H9 (cell line): Measurements from ENCODE around the gene C19orf73. TPM values are rescaled to one million over a fixed set of nuclear protein-coding genes. Genes with fewer than 3 reads are reported as not detected.

Experiments used
- DNase-seq: peaks from one replicate; pipeline ENCODE4 v3.0.0-alpha.2; 2017
- H2AFZ ChIP-seq: one replicate; pipeline ENCODE4 v1.6.1; 2013; ENCODE audit warnings: mild to moderate bottlenecking, low read length, control low read depth, moderate library complexity
- H2AK5ac ChIP-seq: 2 replicates; pipeline ENCODE4 v1.6.1; 2013; ENCODE audit warnings: low read length, control low read depth, mixed read lengths; ENCODE audit not compliant: insufficient read length
- H2BK120ac ChIP-seq: one replicate; pipeline ENCODE4 v1.6.1; 2013; ENCODE audit warnings: low read depth, mild to moderate bottlenecking, low read length, control low read depth, inconsistent platforms; ENCODE audit not compliant: poor library complexity, severe bottlenecking
- H2BK12ac ChIP-seq: 2 replicates; pipeline ENCODE4 v1.6.1; 2013; ENCODE audit warnings: low read length, control low read depth, mixed read lengths, low read depth; ENCODE audit not compliant: insufficient read length
- H2BK15ac ChIP-seq: 2 replicates; pipeline ENCODE4 v1.6.1; 2013; ENCODE audit warnings: low read depth, low read length, control low read depth
- H2BK20ac ChIP-seq: one replicate; pipeline ENCODE4 v1.6.1; 2013; ENCODE audit warnings: low read depth, mild to moderate bottlenecking, low read length, control low read depth, inconsistent platforms; ENCODE audit not compliant: poor library complexity, severe bottlenecking
- H2BK5ac ChIP-seq: 2 replicates; pipeline ENCODE4 v1.6.1; 2013; ENCODE audit warnings: low read length, control low read depth, mixed read lengths; ENCODE audit not compliant: insufficient read length
- H3K14ac ChIP-seq: 2 replicates; pipeline ENCODE4 v1.6.1; 2013; ENCODE audit warnings: low read length, control low read depth; ENCODE audit not compliant: insufficient read depth
- H3K18ac ChIP-seq: 2 replicates; pipeline ENCODE4 v1.6.1; 2013; ENCODE audit warnings: low read depth, mild to moderate bottlenecking, mixed read lengths, low read length, control low read depth; ENCODE audit not compliant: insufficient read length
- H3K23ac ChIP-seq: 2 replicates; pipeline ENCODE4 v1.6.1; 2013; ENCODE audit warnings: low read length, control low read depth, mixed read lengths, low read depth; ENCODE audit not compliant: insufficient read length
- H3K23me2 ChIP-seq: 2 replicates; pipeline ENCODE4 v1.6.1; 2013; ENCODE audit warnings: low read depth, mild to moderate bottlenecking, mixed read lengths, low read length, control low read depth; ENCODE audit not compliant: insufficient read length, poor library complexity, severe bottlenecking
- H3K27ac ChIP-seq: 2 replicates; pipeline ENCODE4 v1.5.1; 2013; ENCODE audit warnings: low read length, control low read depth, mixed read lengths, low read depth; ENCODE audit not compliant: insufficient read length
- H3K27me3 ChIP-seq: 2 replicates; pipeline ENCODE4 v1.6.1; 2013; ENCODE audit warnings: low read length, control low read depth, inconsistent platforms; ENCODE audit not compliant: insufficient read depth
- H3K4ac ChIP-seq: 2 replicates; pipeline ENCODE4 v1.6.1; 2013; ENCODE audit warnings: low read depth, mild to moderate bottlenecking, control low read depth, inconsistent platforms, low read length, moderate library complexity
- H3K4me1 ChIP-seq: 2 replicates; pipeline ENCODE4 v1.6.1; 2013; ENCODE audit warnings: low read length, control low read depth, inconsistent platforms; ENCODE audit not compliant: insufficient read depth
- H3K4me2 ChIP-seq: 2 replicates; pipeline ENCODE4 v1.6.1; 2013; ENCODE audit warnings: low read length, control low read depth, mixed read lengths; ENCODE audit not compliant: insufficient read length, insufficient read depth
- H3K56ac ChIP-seq: 2 replicates; pipeline ENCODE4 v1.6.1; 2013; ENCODE audit warnings: low read depth, mild to moderate bottlenecking, mixed read lengths, low read length, control low read depth; ENCODE audit not compliant: insufficient read length
- H3K79me1 ChIP-seq: 2 replicates; pipeline ENCODE4 v1.6.1; 2013; ENCODE audit warnings: low read depth, mild to moderate bottlenecking, moderate library complexity, low read length, control low read depth, inconsistent platforms; ENCODE audit not compliant: insufficient read depth, poor library complexity, severe bottlenecking
- H3K79me2 ChIP-seq: 2 replicates; pipeline ENCODE4 v1.6.1; 2013; ENCODE audit warnings: low read length, control low read depth, inconsistent platforms; ENCODE audit not compliant: insufficient read depth
- H3K9ac ChIP-seq: 2 replicates; pipeline ENCODE4 v1.6.1; 2013; ENCODE audit warnings: low read length, control low read depth, mixed read lengths; ENCODE audit not compliant: insufficient read length; ENCODE audit errors: extremely low read depth
- H3K9me3 ChIP-seq: one replicate; pipeline ENCODE4 v1.6.1; 2013; ENCODE audit warnings: low read depth, low read length, inconsistent platforms; ENCODE audit not compliant: control insufficient read depth
- H3T11ph ChIP-seq: one replicate; pipeline ENCODE4 v1.6.1; 2013; ENCODE audit warnings: mild to moderate bottlenecking, low read length, control low read depth, inconsistent platforms
- H4K20me1 ChIP-seq: one replicate; pipeline ENCODE4 v1.6.1; 2013; ENCODE audit not compliant: control insufficient read depth, insufficient read length, insufficient read depth
- H4K5ac ChIP-seq: 2 replicates; pipeline ENCODE4 v1.6.1; 2013; ENCODE audit warnings: low read depth, mild to moderate bottlenecking, mixed read lengths, low read length, control low read depth; ENCODE audit not compliant: insufficient read length
- H4K8ac ChIP-seq: replicated peaks from 2 replicates; pipeline ENCODE4 v1.6.1; 2013; ENCODE audit warnings: low read length, control low read depth, mixed read lengths, low read depth; ENCODE audit not compliant: insufficient read length
- H4K91ac ChIP-seq: 2 replicates; pipeline ENCODE4 v1.6.1; 2013; ENCODE audit warnings: low read depth, mild to moderate bottlenecking, moderate library complexity, mixed read lengths, low read length, control low read depth; ENCODE audit not compliant: insufficient read length
- H3K27ac Mint-ChIP-seq, 3 experiments: 2 replicates in 2 of 3; 3 replicates in 1 of 3; pipeline ENCODE4 v1.8.0; 2020 to 2021; ENCODE audit warnings: mixed read lengths in 3 of 3, mild to moderate bottlenecking in 1 of 3, moderate library complexity in 1 of 3
- H3K27me3 Mint-ChIP-seq: 2 replicates; pipeline ENCODE4 v1.8.0; 2021; ENCODE audit warnings: low read depth, mild to moderate bottlenecking, moderate library complexity, mixed read lengths
- H3K36me3 Mint-ChIP-seq, 3 experiments: 2 replicates in 2 of 3; 3 replicates in 1 of 3; pipeline ENCODE4 v1.8.0; 2020 to 2021; ENCODE audit warnings: low read depth in 3 of 3, mixed read lengths in 3 of 3; ENCODE audit not compliant: insufficient read depth in 1 of 3
- H3K4me1 Mint-ChIP-seq, 2 experiments: 2 replicates each; pipeline ENCODE4 v1.8.0; 2020; ENCODE audit warnings: mixed read lengths in 2 of 2
- H3K4me3 Mint-ChIP-seq, 2 experiments: 2 replicates in 1 of 2; 3 replicates in 1 of 2; pipeline ENCODE4 v1.8.0; 2020 to 2021; ENCODE audit warnings: mild to moderate bottlenecking in 2 of 2, mixed read lengths in 2 of 2, moderate library complexity in 1 of 2
- H3K9me3 Mint-ChIP-seq, 2 experiments: 2 replicates in 1 of 2; 3 replicates in 1 of 2; pipeline ENCODE4 v1.8.0; 2020; ENCODE audit warnings: mild to moderate bottlenecking in 2 of 2, mixed read lengths in 2 of 2, moderate library complexity in 1 of 2
- CTCF ChIP-seq: fragments of 200-600 bp; sonication (generic); conservative IDR thresholded peaks from 3 replicates; pipeline ENCODE4 v1.8.0; 2021; ENCODE audit warnings: antibody characterized with exemption, mild to moderate bottlenecking
- WGBS: extraction: QIAGEN DNeasy Blood & Tissue Kit; methylation state at CpG from one replicate; pipeline ENCODE4 v1.1.7; 2013; ENCODE audit warnings: missing lambda C conversion rate, low lambda C conversion rate, mixed read lengths; ENCODE audit not compliant: insufficient read length; ENCODE audit errors: extremely low coverage; 5-methylcytosine and 5-hydroxymethylcytosine counted together
- total RNA-seq: library from RNA; stranded (reverse); gene quantifications from 2 replicates; pipeline ENCODE4 v1.2.1, GENCODE V29; 2021

C19orf73 gene
- total RNA-seq, 1 experiment from 2014 or later: 1.1 TPM

GRCh38 chr19:49091391-49092038 lies 27.4 kb downstream of the C19orf73 start:
- no CpG with 5 or more reads among the region's 17 CpGs for WGBS
- Histone ChIP-seq H3K27ac (no peak overlapping the region), H3K23ac (no peak overlapping the region), H2AFZ (no peak overlapping the region), H3K14ac (no peak overlapping the region), H3K56ac (no peak overlapping the region), H4K20me1 (no peaks in the 10 kb centered on the region), H3K23me2 (no peaks in the 10 kb centered on the region), H3K79me2 (peaks cover 21% of the 10 kb centered on the region), H3T11ph (no peak overlapping the region), H4K8ac (no peak overlapping the region), H2AK5ac (no peak overlapping the region), H2BK5ac (no peak overlapping the region), H3K27me3 (no peaks in the 10 kb centered on the region), H4K91ac (no peak overlapping the region), H3K9ac (no peak overlapping the region), H3K79me1 (peaks cover 8% of the 10 kb centered on the region), H2BK12ac (no peak overlapping the region), H2BK120ac (no peak overlapping the region), H2BK15ac (no peak overlapping the region), H3K4me2 (no peak overlapping the region), H3K18ac (no peak overlapping the region), H3K4me1 (peaks cover under 1% of the 10 kb centered on the region; the same call in 1 of the 2 replicates), H4K5ac (no peak overlapping the region), H2BK20ac (no peak overlapping the region), H3K4ac (no peak overlapping the region), H3K9me3 (no peaks in the 10 kb centered on the region)
- no peak overlapping the region for H3K4me3 Mint-ChIP-seq
- H3K27ac Mint-ChIP-seq: no peak overlapping the region
- H3K27me3 Mint-ChIP-seq: no peaks in the 10 kb centered on the region
- no peaks in the 10 kb centered on the region for H3K9me3 Mint-ChIP-seq
- TF ChIP-seq CTCF: no peak
- no peak for DNase-seq
- H3K4me1 Mint-ChIP-seq: peaks cover 6 to 7% of the 10 kb centered on the region in 2 experiments
- H3K36me3 Mint-ChIP-seq: peaks cover 46 to 85% (median 84%) of the 10 kb centered on the region in 3 experiments
